ENCODE measurements around the gene KLF3. TPM values are rescaled to one million over a fixed set of nuclear protein-coding genes. Genes with fewer than 3 reads are reported as not detected.
A peak's percentile ranks its signal among the peaks of the same experiment; 100 is the strongest.

KLF3 gene
- total RNA-seq, 1 donor from 2014 or later, result 56.9 TPM

DNA sequence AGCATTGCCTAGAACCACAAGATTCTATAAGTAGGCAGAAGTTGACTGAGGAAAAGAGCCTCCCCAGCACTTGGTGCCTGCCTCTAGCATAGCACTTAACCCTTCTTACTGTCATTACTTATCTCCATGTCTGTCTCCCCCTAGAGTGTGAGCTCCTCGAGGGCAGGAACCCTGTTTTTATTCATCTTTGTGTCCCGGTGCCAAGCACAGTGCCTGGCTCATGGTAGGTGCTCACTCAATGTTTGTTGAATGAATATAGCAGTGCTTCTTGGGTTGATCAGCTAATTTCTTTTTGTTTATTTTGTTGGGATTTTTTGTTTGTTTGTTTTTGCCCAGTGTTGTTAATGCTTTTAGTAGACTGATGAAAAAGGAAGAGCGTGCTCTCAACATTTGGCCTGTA lies 30.3 kb downstream of the KLF3 start:
- DNase-seq (ENCODE audit: extremely low read depth, low read depth, low spot score), result no peak

- no peak for DNase-seq (ENCODE audit: extremely low read depth, low read depth, low spot score)
Observed at GRCh38 chr4:38695809-38696208, 31.8 kb downstream of the KLF3 start.

DNA sequence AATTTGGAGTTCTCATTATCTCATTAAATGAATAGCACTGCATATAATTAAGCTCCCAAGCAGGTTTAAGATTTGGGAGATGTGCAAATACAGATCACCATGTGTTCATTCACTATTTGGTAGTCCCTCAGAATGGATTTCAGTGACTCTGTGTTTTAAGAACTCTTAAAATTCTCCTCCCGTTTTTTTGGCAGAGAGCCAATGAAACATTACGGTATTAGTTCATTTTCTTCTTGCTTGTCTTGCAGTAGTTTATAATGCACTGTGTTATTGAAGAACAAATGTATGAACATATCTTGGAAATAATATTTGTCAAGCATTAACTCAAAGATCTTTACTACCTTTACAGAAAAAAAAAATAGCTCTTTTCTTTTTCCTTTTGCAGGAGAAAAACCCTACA lies 32.7 kb downstream of the KLF3 start:
- DNase-seq (ENCODE audit: extremely low read depth, low read depth, low spot score), result no peak

DNA sequence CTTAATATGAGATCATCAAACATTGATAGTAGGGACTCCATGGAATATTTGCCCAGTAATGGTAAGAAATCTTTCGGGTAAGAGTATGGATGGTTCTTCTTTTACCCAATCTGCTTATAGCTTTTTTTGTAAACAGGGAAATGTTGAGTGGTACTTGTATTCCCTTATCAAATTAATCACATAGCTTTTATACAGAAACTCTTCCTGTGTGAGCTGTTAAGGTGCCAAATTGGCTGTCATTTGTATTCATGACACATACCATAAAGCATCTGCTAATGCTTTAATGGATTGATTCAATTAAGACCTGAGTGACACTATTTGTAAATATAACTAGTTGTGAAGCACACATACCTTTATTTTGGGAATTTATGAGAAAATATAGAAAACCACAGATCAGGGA lies 34.2 kb downstream of the KLF3 start:
- no peak for DNase-seq (ENCODE audit: extremely low read depth, low read depth, low spot score)

DNA sequence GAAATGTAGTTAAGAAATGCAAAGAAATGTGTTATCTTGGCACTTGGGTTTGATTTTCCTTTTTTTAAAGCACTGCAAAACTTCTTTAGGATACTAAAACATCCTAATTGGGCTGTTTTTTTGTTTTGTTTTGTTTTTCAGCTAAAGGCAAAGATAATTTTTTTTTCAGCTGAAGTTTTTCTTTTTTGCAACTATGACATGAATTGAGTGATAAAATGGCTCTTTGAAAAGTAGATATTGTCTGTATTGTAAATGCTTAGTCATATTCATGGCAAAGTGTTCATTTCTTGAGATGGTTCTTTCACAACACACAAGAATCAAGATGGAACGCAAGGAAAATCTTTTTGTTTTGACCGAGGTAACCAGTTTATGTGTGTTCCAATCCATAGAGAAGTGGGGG lies 35.1 kb downstream of the KLF3 start:
- DNase-seq (ENCODE audit: extremely low read depth, low read depth, low spot score), result no peak

DNA sequence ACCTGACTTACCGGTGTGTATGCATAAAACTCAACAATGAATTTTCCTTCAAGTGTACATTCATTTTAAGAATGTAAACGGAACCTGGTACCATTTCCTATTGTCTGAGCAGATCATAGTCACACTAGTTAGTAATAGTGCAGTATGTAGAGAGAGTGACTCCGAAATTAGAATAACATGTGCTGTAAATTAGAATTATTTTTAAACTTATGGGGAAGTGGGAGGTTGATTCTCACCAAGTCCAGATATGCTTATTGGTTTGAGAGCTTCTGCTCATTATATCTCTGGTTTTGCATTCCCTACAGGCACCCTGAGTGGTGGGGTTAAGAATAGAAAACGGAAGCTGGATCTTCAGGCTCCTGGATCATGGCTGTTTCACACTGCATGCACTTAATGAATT lies 39.6 kb downstream of the KLF3 start:
- no peak for DNase-seq (ENCODE audit: extremely low read depth, low read depth, low spot score)

- no peak for DNase-seq (ENCODE audit: extremely low read depth, low read depth, low spot score)
Observed at GRCh38 chr4:38704622-38705154, 40.7 kb downstream of the KLF3 start.

DNA sequence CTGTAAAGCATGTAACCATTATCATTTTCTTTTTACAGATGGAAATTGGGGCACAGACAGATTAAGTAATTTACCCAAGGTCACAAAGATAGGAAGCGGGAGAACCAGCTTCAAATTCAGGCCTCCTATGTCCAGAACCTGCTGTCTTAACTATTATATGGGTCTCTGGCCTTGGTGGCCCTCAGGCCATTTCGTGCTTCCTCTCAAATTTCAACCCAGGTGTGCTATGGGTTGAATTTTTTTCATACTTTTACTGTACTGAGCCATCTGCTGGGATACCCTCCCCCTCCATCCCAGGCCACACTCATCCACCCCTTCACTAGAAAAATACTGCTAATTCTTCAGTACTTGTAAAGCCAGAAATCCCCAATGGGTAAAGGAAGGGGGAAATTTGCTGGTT lies 42.3 kb downstream of the KLF3 start:
- DNase-seq (ENCODE audit: extremely low read depth, low read depth, low spot score), result no peak

- no peak for DNase-seq (ENCODE audit: extremely low read depth, low read depth, low spot score)
Observed at GRCh38 chr4:38710053-38710452, 46.1 kb downstream of the KLF3 start.

GRCh38 chr4:38711066-38711465 lies 47.1 kb downstream of the KLF3 start:
- no peak for DNase-seq (ENCODE audit: extremely low read depth, low read depth, low spot score)

DNA sequence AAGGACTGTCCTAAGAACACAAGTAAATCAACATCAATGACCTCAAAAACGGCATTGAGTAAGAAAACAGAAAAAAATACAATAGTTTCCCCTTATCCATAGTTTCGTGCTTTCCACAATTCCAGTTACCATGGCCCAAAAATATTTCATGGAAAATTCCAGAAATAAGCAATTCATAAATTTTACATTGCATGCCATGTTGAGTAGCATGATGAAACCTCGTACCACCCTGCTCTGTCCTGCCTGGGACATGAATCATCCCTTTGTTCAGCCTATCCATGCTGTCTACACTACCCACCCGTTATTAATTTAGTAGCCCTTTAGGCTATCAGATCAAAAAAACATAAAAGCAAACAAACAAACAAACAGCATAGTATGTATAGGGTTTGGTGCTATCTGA lies 51.1 kb downstream of the KLF3 start:
- DNase-seq (ENCODE audit: extremely low read depth, low read depth, low spot score), result no peak

DNA sequence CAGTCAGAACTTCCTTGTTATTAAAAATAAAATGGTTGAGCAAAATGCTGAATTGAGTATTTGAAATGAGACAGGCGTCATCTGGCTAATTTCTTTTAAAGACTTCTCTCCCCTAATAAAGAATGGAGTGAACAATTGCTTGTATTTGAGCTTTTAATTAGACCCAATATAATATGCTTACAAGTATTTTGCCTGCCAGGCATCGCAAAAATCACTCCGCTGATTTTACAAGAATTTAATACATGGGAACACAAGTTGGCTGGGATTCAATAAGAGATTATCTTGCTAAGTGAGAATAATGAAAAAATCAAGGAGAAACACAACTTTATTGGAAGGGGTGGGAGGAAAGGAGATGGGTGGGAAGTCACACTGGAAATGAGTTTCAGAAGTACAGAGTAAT lies 52.3 kb downstream of the KLF3 start:
- no peak for DNase-seq (ENCODE audit: extremely low read depth, low read depth, low spot score)

- DNase-seq (ENCODE audit: extremely low read depth, low read depth, low spot score), result peak; percentile 54
Observed at GRCh38 chr4:38717604-38718003, 53.6 kb downstream of the KLF3 start.

DNA sequence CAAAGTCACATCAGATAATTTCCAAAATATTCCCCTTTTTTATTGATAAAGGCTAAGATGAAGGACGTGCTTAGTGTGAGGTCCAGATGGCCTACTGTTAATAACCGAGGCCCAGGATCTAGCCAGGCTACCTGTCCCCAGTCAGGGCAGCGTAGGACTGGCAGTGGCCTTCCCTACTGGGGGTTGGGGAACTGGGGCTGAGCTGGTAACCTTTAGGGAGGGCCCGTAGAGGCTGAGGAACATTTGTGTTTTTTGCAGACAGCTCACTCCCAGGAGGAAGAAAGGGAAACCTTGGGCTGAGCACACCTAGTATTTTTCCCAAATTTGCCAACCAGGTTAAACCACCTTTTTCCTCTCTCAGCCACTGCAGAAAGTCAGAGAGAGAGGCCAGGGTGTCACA lies 59.1 kb downstream of the KLF3 start:
- DNase-seq (ENCODE audit: extremely low read depth, low read depth, low spot score), result no peak

DNA sequence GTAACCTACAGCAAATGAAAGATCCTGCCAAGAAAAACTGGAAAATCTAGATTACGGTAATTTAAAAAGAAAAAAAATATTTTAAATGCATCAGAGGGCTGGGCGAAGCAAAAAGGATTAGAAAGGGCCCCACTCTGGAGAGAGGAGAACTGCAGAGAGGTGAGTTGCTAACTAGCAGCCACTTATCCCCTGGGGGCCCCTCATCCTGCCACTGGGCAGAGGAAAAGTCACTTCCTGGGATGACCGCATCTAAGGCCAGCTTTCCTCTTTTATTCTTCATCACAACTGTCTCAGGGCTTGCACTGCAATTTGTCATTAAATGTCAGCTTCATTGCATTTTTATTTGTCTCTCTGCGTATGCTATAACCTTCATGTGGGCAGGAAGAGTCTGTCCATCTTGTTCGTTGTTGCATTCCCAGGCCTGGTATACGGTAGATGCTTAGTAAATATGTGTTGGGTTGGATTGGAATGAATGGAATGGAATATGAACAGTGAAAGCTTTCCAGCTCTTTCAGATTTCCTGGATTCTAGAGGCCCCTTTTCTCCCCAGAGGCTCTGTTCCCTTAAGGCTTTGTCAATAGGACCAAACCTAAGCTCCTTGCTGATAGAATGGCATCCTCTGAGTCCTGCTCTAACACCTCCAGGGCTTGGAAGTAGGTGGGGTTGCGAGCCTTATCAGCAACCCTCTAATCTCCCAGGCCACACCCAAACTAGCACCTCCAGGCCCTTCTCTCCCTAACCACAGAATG lies 59.9 kb downstream of the KLF3 start:
- DNase-seq (ENCODE audit: extremely low read depth, low read depth, low spot score), result no peak

DNA sequence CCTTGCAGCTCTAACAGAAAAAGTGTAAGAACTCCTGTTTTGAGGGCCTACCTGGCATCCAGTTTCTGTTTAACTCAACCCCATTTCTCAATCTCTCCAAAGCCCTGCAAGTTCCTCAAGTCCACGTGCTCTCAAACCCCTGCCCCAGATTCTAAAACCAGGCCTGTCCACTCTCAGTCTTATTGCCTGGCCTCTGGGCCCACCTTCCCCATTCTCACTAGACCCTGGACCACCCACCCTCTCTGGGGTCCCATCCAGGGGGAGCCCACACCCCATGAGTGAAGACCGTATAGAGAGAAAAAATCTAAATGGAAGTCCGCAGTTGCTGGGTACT lies 60.4 kb downstream of the KLF3 start:
- DNase-seq (ENCODE audit: extremely low read depth, low read depth, low spot score), result no peak

GRCh38 chr4:38728631-38729141 lies 64.7 kb downstream of the KLF3 start:
- no peak for DNase-seq (ENCODE audit: extremely low read depth, low read depth, low spot score)

GRCh38 chr4:38730493-38730829 lies 66.5 kb downstream of the KLF3 start:
- DNase-seq (ENCODE audit: extremely low read depth, low read depth, low spot score), result no peak

GRCh38 chr4:38730830-38731646 lies 67.0 kb downstream of the KLF3 start:
- DNase-seq (ENCODE audit: extremely low read depth, low read depth, low spot score), result peak; percentile 42

DNA sequence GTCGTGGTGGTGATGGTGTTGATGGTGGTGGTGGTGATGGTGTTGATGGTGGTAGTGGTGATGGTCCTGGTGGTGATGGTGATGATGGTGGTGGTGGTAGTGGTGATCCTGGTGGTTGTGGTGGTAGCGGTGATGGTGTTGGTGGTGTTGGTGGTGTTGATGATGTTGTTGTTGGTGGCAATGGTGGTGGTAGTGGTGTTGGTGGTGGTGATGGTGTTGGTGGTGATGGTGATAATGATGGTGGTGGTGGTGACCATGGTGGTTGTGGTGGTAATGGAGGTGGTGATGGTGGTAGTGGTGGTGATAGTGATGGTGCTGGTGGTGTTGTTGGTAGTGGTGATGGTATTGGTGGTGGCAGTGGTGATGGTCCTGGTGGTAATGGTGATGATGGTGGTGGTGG lies 69.7 kb downstream of the KLF3 start:
- DNase-seq (ENCODE audit: extremely low read depth, low read depth, low spot score), result no peak

GRCh38 chr4:38734446-38734845 lies 70.4 kb downstream of the KLF3 start:
- DNase-seq (ENCODE audit: extremely low read depth, low read depth, low spot score), result no peak

DNA sequence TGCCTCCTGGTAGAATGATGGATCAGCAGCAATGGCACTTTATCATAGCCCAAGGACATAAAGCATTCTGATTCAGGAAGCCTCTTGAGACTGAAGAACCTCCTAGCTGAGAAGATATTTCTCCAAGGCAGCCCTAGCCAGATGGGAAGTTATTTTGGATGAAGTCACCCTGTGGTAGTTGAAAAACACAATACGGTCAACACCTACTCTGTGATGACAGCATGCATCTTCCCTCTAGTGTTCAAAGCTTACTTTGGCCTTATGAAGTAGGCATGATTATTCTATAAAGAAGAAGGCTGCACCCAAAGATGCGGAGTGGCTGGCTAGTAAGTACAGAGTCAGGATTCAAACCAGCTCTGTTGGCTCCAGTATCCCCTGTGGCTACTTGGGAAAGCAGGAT lies 70.9 kb downstream of the KLF3 start:
- DNase-seq (ENCODE audit: extremely low read depth, low read depth, low spot score), result no peak
